Measurements from ENCODE around the gene MYBPHL. TPM values are rescaled to one million over a fixed set of nuclear protein-coding genes. Genes with fewer than 3 reads are reported as not detected.

The MYBPHL gene
- total and polyA plus RNA-seq, 2 of the 13 experiments (the other 11 are each of a cell fraction or from before 2014, with no cell fraction given), result 3.7 to 3.8 TPM

DNA sequence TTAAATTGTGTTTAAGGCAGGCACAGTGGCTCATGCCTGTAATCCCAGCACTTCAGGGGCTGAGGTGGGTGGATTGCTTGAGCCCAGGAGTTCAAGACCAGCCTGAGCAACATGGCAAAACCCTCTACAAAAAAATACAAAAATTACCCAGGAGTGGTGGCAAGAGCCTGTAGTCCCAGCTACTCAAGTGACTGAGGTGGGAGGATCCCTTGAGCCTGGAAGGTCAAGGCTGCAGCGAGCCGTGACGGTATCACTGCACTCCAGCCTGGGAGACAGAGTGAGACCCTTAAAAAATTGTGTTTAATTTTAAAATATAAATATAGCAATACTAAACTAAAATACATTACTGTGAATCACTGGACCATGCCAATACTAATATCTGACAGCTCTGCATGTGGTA, 48.1 kb upstream of the MYBPHL start:
- no peak for TF ChIP-seq RAD21 (CRISPR knock-in tag; IDR thresholded peaks at IDR 0.05)
- no peak for TF ChIP-seq IRF2 (CRISPR knock-in tag; IDR thresholded peaks at IDR 0.05)
- TF ChIP-seq SP1 (IDR thresholded peaks at IDR 0.05), result no peak
- TF ChIP-seq SP1 (CRISPR knock-in tag; IDR thresholded peaks at IDR 0.05), result no peak
- TF ChIP-seq, protein P1, sequence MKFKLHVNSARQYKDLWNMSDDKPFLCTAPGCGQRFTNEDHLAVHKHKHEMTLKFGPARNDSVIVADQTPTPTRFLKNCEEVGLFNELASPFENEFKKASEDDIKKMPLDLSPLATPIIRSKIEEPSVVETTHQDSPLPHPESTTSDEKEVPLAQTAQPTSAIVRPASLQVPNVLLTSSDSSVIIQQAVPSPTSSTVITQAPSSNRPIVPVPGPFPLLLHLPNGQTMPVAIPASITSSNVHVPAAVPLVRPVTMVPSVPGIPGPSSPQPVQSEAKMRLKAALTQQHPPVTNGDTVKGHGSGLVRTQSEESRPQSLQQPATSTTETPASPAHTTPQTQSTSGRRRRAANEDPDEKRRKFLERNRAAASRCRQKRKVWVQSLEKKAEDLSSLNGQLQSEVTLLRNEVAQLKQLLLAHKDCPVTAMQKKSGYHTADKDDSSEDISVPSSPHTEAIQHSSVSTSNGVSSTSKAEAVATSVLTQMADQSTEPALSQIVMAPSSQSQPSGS (CRISPR knock-in tag; IDR thresholded peaks at IDR 0.05), result no peak
- TF ChIP-seq SUZ12 (IDR thresholded peaks at IDR 0.05; ENCODE audit: low read depth, low read length), result no peak
- TF ChIP-seq SOX13 (IDR thresholded peaks at IDR 0.05), result no peak
- TF ChIP-seq SOX13 (CRISPR knock-in tag; conservative IDR thresholded peaks at IDR 0.05 in 1 of 2, IDR thresholded peaks at IDR 0.05 in 1 of 2), result no peak
- TF ChIP-seq, protein P2, sequence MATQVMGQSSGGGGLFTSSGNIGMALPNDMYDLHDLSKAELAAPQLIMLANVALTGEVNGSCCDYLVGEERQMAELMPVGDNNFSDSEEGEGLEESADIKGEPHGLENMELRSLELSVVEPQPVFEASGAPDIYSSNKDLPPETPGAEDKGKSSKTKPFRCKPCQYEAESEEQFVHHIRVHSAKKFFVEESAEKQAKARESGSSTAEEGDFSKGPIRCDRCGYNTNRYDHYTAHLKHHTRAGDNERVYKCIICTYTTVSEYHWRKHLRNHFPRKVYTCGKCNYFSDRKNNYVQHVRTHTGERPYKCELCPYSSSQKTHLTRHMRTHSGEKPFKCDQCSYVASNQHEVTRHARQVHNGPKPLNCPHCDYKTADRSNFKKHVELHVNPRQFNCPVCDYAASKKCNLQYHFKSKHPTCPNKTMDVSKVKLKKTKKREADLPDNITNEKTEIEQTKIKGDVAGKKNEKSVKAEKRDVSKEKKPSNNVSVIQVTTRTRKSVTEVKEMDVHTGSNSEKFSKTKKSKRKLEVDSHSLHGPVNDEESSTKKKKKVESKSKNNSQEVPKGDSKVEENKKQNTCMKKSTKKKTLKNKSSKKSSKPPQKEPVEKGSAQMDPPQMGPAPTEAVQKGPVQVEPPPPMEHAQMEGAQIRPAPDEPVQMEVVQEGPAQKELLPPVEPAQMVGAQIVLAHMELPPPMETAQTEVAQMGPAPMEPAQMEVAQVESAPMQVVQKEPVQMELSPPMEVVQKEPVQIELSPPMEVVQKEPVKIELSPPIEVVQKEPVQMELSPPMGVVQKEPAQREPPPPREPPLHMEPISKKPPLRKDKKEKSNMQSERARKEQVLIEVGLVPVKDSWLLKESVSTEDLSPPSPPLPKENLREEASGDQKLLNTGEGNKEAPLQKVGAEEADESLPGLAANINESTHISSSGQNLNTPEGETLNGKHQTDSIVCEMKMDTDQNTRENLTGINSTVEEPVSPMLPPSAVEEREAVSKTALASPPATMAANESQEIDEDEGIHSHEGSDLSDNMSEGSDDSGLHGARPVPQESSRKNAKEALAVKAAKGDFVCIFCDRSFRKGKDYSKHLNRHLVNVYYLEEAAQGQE (IDR thresholded peaks at IDR 0.05; ENCODE audit: borderline replicate concordance in 1 of 2, low read depth in 1 of 2, low read length in 2 of 2), result no peak
- TF ChIP-seq HMG20B (CRISPR knock-in tag; conservative IDR thresholded peaks at IDR 0.05), result no peak
- no peak for TF ChIP-seq TGIF2 (CRISPR knock-in tag; IDR thresholded peaks at IDR 0.05)
- TF ChIP-seq, protein P3, sequence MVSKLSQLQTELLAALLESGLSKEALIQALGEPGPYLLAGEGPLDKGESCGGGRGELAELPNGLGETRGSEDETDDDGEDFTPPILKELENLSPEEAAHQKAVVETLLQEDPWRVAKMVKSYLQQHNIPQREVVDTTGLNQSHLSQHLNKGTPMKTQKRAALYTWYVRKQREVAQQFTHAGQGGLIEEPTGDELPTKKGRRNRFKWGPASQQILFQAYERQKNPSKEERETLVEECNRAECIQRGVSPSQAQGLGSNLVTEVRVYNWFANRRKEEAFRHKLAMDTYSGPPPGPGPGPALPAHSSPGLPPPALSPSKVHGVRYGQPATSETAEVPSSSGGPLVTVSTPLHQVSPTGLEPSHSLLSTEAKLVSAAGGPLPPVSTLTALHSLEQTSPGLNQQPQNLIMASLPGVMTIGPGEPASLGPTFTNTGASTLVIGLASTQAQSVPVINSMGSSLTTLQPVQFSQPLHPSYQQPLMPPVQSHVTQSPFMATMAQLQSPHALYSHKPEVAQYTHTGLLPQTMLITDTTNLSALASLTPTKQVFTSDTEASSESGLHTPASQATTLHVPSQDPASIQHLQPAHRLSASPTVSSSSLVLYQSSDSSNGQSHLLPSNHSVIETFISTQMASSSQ (IDR thresholded peaks at IDR 0.05; ENCODE audit: low read depth), result no peak
- TF ChIP-seq, protein P3 (CRISPR knock-in tag; IDR thresholded peaks at IDR 0.05; ENCODE audit: borderline replicate concordance), result no peak
- TF ChIP-seq IRF9 (CRISPR knock-in tag; IDR thresholded peaks at IDR 0.05; ENCODE audit: borderline replicate concordance), result no peak
- Histone ChIP-seq H3K4me3 (replicated peaks in 1 of 3; ENCODE audit: insufficient read depth in 1 of 3, low read depth in 2 of 3, low read length in 3 of 3) (no peak overlapping the region), H3K27ac (ENCODE audit: extremely low read length, insufficient read depth, low read length) (no peak overlapping the region), H4K20me1 (ENCODE audit: insufficient read depth, low read length) (no peaks in the 10 kb centered on the region), H3K9ac (ENCODE audit: insufficient read depth, low read depth, low read length) (no peak overlapping the region), H3K4me1 (ENCODE audit: insufficient read depth, low read length) (no peaks in the 10 kb centered on the region), H3K79me2 (ENCODE audit: insufficient read depth, low read length) (no peaks in the 10 kb centered on the region), H3K36me3 (replicated peaks in 1 of 2; ENCODE audit: control insufficient read depth in 1 of 2, insufficient read depth in 2 of 2, low read length in 2 of 2) (peaks cover 16 to 47% of the 10 kb centered on the region in 2 experiments), H2AFZ (ENCODE audit: low read length) (no peak overlapping the region), H3K9me3 (ENCODE audit: low read length) (no peaks in the 10 kb centered on the region), H3K27me3 (ENCODE audit: control insufficient read depth in 1 of 2, insufficient read depth in 2 of 2, low read length in 2 of 2) (no peaks in the 10 kb centered on the region), H3K4me2 (ENCODE audit: low read depth, low read length) (no peak overlapping the region)
- ATAC-seq (no peak), FAIRE-seq (no peak), DNase-seq (ENCODE audit: low spot score) (no peak)
- no TSS peak for BruUV-seq (replicated peaks)
- ChIA-PET CTCF (ENCODE audit: low intra/inter-chr PET ratio, low total read pairs) (no interaction called here), POLR2A (no interaction called here)
- WGBS (ENCODE audit: low lambda C conversion rate), result 98% methylated on average over 3 of the region's 3 CpGs
- intact Hi-C loops (cut with micrococcal nuclease; ENCODE audit: unreplicated experiment), result loop anchor here (5.0 kb wide), 1 partner anchor 42 kb away; the partner anchor contains the start of gene SORT1
- in situ Hi-C loops (cut with HindIII; ENCODE audit: extremely low pct_ligation_motif_present, low pct_unique_long_range_greater_than_20kb), result no loop called here
